HG03565 (cell line): ENCODE results near the gene RNF187.
"Not testable (repeated sequence)": the region's sequence is repeated elsewhere in the genome, so short reads cannot be mapped to it uniquely, and the experiment has no call there.

Experiments used
- ATAC-seq: cut with Tn5 transposase; IDR thresholded peaks from one replicate; pipeline ENCODE4 v1.9.1; 2021; ENCODE audit warnings: mild to moderate bottlenecking, moderate library complexity; ENCODE audit not compliant: unreplicated experiment

RNF187 gene

DNA sequence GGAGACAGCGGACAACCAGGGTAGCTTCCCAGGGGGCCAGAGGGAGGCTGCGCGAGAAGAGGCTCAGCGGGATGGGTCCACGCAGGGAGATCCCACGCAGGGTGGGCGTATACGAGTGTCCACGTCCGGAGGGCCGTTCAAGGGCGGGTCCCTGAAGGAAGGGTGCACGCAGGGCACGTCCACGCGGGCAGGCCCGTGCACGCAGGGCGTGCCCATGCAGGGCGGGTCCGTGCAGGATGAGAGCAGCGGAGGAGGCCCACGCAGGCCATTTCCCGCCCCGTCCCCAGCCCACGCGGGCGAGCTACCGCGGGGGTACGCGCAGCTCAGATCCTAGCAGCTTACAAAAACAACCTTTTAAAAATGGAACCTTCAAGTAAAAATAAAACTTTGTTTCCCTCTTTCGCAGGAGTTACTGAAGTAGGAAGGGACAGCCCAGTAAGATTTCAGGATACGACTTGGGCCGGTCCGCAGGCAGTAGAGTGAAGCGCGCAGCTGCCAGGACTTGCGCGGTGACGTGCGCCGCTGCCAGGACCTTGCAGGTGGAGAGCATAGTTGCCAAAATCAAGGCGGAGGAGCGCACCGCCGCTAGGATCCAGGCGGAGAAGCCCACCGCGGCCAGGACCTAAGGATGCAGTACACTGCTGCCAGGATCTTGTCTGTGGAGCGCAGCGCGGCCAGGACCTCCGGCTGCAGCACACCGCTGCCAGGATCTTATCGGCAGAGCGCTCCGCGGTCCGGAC lies 416 bp upstream of the RNF187 start:
- ATAC-seq: peak; percentile 48

DNA sequence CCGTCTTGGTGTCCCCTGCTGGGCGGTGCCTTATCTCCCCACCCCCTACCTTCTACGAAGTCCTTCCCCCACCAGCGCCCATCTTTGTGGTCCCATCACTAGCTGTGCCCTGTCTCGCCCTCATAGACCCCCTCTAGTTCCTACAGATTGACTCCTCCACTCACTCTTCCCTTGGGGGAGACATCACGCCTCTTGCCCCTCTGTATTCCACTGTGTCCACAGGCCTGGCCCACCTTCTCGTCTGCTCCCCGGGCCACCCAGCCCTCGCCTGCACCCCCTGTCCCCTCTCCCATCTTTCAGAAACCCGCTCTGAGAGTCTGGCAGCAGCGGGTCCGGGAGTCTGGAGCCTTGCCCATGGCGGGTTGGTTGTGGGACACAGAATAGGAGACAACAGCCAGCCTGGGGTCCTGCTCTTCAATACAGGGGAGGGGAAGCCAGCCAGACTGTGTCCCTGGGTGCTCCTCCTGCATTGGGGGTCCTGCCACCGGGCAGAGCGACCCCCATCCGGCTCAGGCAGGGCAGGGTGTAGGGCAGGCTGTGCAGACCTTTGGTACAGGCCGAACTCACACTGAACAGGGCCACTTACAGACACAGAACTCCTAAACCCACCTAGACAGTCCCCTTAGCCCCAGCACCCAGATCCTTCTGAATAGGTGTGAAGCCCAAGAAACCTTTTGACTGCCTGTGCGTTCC lies 1.1 kb downstream of the RNF187 start:
- ATAC-seq: no peak

DNA sequence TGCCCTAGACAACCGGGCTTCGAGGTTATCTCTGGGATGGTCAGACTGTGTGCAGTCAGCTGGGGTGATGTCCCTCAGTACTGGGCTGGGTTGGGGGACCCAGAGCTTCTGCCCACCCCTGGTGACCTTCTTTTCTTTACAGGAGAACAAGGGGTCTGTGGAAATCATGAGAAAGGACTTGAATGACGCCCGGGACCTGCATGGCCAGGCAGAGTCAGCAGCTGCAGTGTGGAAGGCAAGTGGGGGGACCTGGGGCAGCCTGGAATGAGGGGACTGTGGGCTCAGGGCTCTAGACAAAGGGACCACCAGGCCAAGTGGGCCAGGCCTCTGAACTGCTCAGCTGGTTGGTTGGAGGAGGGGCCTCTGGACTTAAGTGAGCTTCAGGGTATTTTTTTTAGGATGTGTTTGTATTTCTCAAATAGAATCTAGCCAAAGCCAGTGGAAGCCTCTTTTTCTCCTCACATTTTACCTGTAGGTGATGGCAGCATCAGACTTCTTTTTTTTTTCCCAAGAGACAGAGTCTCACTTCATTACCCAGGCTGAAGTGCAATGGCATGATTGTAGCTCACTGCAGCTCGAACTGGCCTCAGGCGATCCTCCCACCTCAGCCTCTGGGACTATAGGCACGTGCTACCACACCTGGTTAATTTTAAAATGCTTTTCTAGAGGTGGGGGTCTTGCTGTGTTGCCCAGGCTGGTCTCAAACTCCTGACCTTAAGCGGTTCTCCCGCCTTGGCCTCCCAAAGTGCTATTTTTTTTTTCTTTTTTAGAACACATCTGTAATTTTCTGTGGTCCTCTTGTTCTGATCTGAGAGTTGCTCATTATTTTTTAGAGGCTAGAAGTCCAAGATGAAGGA lies 1.9 kb downstream of the RNF187 start:
- ATAC-seq: no peak

DNA sequence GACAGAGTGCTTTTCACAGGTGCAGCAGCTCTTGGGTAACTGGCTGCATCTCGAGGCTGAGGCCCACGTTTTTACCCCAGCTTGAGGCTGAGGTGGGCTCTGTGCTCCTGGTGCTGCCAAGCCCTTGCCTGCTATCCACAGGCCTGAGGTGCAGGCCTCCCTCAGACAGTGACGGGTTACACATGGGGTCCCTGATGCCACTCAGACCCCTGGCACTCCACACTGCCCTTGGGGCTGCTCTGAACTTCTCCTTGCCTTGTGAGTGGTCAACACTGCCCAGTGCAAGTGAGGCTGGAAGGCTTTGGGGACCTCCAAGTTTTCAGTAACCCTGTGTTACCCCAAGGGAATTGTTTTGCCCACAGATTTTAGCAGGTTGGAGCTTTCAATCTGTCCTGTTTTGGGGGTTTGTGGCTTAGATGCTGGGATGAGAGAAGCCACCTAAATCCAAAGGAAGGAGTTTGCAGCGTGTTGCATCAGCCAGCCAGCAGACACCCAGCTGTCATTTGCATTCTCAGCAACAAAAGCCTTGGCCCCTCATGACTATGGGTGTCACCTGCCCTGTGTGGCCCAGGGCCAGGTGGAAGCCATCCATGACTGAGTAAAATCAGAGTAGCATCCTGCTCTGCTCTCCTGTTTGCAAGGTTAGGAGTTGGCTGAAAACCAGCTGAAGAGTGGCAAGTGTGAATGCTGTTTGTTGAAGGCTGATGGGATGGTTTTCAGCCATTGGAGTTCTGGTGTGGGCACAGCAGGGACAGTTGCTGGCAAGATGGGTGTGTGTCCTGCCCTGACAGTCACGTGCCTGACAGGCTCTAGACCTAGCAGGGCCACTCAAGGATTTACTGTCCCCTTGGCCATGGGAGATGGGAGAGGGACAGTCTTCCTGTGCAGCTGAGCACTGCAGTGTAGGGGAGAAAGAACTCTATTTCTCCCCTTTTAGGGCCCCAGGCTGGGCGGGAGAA lies 3.2 kb downstream of the RNF187 start:
- ATAC-seq: no peak

DNA sequence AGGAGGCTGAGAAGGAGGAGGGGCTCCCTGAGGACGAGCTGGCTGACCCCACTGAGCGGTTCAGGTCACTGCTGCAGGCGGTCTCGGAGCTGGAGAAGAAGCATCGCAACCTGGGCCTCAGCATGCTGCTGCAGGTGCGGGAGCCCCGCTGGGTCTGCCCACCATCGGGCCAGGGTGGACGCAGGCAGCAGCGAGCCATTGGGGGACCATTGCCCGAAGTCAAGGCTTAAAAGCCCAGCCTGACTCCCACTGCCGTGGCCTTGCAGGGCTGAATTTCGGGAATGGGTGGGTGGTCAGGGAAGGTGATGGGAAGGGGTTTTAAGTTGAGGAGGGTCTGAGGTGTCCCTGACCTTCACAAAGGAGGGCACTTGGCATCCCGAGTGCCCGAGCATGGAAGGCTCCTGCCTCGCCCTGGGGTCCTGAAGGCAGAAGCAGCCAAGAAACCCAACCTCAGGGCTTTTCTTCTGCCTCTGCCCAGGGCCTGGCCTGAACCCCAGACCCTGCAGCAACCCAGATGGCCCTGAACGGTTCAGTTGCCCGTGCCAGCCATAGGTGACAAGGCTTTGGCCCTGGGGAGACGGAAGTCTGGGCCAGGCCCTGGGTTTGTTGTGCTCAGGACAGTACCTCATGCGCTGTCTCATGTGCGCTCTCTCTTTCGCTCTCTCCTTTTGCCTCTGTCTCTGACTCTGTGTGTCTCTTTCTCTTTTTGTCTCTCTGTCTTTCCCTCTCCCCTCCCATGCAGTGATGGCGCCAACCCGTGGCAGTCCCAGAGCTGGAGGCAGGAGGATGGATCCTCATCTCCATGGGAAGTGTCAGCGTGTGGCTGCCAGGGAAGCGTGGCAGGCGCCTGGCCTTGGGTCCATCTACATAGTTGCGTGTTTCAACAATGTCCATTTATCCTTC lies 6.2 kb downstream of the RNF187 start:
- no peak for ATAC-seq

DNA sequence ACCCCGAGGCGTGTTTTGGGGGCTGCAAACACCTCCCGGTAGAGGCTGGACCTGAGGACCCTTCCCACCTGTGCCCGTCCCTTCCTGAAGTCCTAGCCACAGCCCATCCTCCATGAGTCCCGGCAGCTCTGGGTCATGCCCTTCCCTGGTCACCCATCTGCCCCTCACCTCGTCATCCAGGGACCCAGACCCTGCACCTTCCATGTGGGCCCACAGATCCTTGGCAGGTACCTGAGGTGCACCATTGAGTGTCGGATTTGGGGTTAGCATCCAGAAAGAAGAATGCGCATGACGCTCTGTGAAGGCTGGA lies 6.8 kb downstream of the RNF187 start:
- ATAC-seq: no peak

DNA sequence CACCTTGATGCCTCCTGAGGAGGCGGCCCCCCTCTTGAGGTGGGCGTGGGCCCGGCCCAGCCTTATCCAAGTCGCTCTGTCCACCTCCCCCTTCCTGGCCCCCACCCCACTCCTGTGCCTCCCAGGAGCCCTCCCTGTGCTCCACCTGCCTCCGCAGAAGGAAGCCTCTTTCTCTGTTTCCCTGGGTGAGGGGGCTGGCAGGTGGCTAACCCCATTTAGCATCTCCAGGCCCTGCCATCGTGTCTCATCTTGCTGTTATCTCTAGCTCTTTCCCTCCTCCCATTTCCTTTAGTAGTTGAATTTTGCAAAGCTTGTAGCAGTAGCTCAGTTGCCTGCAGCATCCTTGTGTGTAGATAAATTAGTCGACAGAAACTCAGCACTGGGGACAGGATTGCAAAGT lies 7.2 kb downstream of the RNF187 start:
- ATAC-seq: no peak

DNA sequence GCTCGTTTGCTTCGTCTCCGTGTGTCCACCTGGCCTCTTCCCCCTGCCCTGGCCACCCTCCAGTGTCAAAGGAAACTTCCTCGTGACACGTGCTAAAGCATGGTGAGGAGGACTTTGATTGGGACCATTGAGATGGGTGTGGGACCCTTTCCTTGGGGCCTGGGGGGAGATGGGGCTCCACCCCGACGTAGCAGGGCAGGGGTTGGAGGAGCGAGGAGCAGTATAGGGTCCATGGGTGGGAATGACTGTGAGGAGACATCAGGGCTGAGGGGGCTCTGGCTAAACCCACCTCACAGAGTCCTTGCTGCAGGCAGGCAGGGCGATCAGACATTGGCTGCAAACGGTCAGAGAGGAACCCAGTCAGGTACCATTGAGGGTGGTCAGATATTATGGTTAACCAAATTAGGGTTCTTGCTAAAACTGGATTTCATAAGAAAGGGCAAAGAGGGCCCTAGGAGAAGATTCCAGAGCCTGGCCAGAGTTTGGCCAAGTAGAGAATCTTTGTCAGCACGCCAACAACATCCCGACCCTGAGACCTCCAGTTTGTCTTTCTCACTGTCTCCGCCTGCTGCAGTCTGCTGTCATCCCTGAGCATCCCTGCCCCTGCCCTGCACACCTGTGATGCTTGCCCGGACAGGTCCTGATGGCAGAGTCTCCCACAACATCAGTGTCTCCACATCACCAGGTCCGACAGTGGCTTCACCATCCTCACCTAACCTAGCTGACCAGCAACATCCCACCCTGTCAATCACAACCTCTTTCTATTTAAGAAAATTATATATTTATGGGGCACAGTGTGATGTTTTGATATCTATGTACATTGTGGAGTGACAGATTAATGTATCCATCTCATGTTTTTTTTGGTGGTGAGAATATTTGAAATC lies 8.0 kb downstream of the RNF187 start:
- no peak for ATAC-seq

DNA sequence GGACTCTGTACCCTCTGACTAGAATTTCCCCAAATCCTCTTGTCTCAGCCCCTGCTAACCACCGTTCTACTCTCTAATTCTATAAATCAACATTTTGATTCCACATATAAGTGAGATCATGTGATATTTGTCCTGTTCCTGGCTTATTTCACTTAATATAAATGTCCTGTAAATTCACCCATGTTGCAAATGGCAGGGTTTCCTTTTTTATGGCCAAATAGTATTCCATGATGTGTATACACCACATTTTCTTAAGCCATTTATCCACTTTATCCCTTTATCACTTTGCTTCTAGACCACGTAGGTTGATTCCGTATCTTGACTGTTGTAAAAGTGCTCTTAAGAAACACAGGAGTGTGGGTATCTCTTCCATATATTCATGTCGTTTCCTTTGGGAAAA lies 8.9 kb downstream of the RNF187 start:
- no peak for ATAC-seq

DNA sequence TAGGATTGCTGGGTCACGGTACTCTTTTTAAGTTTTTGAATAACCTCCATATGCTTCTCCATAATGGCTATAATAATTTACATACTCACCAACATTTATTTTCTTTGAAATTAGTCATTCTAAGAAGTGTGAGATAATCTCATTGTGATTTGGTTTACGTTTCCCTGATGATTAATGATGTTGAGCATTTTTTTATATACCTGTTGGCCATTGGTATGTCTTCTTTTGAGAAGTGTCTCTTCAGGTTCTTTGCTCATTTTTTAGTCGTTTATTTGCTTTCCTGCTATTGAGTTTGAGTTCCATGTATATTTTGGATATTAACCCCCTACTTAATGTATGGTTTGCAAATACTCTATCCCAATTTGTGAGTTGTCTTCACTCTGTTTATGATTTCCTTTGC lies 9.3 kb downstream of the RNF187 start:
- ATAC-seq: no peak

DNA sequence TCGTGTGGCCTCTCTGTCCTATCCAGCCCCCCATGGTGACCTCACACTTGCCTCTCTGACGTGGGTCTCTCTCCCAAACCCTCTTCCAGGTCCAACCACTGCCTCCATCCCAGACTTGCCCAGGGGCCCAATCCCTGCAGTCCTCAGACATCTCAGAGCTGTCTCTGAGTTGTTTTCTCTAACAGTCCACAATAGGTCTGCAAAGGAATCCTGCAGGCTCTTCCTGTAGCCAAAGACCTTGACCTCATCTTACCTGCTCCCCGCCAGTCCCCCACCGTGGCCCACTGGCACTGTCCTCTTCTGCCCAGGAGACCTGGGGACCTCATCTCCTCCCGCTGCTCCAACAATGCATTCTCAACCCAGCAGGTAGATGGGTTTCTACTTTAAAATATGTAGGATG lies 10.0 kb downstream of the RNF187 start:
- no peak for ATAC-seq

DNA sequence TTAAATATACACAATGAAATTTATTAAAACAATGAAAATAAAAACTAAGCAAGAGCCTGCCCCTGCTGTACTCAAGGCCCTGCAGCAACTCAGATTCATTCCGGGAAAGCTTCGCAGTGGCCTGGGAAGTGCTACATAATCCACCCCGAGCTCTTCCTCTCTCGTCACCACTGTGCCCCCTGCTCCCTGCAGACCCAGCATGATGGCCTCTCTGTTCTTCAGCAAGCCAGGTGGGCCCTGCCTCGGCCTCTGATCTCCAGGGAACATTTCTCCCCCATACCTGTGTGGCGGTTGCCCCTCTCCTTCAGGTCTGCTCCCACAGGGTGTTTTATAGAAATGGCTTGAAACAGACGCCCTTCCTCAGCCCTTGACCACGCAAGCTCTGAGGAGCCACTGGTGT lies 10.6 kb downstream of the RNF187 start:
- ATAC-seq: no peak

DNA sequence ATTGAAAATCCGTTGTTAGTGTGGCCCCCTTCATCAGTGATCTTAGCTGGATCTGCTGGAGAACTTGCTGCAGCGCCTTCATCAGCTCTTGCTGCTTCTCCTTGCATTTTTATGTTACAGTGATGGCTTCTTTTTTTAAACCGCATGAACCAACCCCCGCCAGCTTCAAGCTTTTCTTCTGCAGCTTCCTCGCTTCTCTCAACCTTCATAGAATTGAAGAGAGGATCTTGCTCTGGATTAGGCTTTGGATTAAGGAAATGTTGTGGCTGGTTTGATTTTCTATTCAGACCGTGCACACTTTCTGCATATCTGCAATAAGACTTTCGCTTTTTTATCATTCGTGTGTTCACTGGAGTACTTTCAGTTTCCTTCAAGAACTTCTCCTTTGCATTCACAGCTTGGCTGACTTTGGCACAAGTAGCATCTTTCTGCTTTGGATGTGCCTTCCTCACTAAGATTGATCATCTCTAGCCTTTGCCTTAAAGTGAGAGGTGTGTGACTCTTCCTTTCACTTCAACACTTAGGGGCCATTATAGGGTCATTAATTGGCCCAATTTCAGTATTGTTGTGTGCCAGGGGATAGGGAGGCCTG lies 13.1 kb downstream of the RNF187 start:
- ATAC-seq: peak; percentile 35

DNA sequence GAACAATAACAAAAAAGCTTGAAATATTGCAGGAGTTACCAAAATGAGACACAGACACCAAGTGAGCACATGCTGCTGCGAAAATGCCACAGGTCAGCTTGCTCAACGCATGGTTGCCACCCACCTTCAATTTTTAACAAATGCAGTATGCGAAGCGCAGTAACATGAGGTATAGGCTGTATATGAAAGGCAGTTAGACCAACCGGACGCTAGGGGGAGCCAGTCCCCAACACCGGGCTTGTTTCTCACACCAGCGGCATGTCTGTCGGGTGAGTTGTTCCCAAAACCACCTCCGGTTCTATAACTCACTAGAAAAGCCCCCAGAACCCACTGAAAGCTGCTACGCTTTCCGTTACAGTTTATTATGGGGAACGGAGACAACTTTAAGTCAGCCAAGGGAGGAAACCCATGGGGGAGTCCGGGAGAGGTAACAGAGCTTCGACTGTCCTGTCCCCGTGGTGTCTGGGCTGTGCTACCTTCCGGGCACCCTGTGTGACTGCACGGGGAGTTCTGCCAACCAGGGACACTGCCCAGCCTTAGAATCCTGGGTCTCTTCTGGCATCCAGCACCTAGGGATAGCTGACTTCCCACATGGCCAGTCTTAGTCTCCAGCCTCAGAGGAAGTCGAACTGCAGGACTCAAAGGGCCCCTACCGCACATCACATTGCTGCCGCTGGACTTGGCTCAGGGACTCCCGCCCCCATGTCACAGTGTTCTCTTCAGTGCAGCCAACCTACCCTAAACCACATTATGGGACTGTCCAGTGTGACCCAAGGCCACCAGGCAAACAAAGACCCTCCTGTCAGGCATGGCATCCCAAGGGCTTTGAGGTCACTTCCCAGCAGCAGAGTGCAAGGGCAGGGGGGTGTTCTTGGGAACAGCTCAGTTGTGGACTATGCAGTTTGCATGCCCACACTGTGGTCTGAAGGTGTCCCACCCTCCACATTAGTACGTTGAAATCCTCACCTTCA lies 14.0 kb downstream of the RNF187 start:
- peak; percentile 85 for ATAC-seq

DNA sequence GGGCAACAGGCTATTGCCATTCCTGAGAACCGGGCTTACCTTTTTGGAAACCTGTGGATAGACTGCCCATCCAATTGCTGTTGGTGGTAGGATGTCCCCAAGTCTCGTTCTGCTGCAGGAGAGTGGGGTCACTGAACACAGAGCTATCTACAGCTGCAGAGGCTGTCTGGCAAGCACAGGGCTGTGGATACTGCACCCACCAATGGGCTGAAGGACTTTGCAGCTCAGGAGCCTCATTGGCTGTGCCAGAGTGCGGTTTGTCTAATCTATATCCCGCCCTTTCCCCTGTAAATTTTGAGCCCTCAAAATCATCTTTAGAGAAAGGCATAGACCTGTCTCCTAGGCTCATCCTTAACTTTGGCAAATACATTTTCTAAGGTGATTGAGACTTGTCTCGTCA lies 15.3 kb downstream of the RNF187 start:
- ATAC-seq: no peak

DNA sequence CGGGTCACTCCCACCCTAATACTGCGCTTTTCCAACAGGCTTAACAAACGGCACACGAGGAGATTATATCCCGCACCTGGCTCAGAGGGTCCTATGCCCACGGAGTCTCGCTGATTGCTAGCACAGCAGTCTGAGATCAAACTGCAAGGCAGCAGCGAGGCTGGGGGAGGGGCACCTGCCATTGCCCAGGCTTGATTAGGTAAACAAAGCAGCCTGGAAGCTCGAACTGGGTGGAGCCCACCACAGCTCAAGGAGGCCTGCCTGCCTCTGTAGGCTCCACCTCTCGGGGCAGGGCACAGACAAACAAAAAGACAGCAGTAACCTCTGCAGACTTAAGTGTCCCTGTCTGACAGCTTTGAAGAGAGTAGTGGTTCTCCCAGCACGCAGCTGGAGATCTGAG lies 18.8 kb downstream of the RNF187 start:
- ATAC-seq: not testable (repeated sequence)

DNA sequence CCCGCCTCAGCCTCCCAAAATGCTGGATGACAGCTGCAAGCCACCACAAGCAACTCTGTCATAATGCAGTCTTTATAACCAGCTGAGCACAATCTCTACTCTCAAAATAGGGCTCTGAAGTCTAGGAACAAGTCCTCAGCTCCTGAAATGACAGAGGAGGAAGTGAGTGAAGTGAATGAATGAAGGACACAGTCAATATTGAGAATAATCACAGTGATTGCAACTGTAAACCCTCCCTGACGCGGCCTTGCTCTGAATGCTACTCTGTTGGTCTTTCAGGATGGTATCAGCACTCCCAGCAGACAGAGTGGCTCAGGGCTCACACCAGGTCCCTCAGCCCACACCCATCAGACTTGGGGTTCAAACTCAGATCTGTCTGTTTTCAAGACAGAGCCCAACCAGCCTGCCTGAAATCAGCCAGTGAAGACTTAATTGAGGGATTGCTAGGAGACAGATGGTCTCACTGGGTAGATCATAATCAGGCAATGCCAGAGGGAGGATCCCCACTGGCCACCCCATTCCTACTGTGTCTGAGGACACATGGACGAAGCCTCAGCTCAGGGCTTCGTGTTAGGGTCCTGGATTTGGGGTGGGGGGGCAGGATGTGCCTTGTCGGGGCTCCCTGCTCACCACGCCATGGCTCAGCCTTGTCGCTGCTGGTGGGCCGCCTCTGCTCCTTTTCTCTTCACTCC lies 20.9 kb downstream of the RNF187 start:
- no peak for ATAC-seq
